Activated CD4-positive, alpha-beta T cell treated with anti-CD3 and anti-CD28 coated beads, Interleukin-2, amount 50 U/mL, for 24 hours (primary cell): Measurements from ENCODE around the gene EFCAB3.
"Not testable (repeated sequence)": the region's sequence is repeated elsewhere in the genome, so short reads cannot be mapped to it uniquely, and the experiment has no call there.

ENCODE experiments used
- DNase-seq, 2 donors: peaks; one replicate each; pipeline ENCODE4 v3.0.0-alpha.2; 2020; ENCODE audit warnings: low read depth in 1 of 2, low spot score in 1 of 2

Gene EFCAB3

GRCh38 chr17:62380253-62380652 is at the start of gene EFCAB3:
EFCAB3 (plus strand) TSS chr17:62380553; CDS start chr17:62382980, 2,427 bp downstream.
- DNase-seq: no peak

DNA sequence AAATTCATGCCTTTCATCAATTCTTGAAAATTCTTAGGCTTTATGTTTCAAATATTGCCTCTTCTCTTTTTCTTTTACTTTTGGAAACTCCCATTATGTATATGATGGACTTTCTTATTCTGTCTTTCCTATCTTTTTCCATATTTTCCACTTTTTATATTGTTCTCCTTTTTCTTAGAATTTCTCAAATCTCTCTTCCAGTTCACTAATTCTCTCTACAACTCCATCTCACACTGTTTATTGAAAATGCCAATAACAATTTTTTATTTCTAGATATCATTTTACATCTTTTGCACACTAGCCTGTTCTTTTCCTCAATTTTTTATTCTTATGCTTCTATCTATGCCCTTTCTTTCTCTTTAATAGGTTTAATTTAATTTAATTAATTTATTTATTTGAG is 43.8 kb upstream of the EFCAB3 start:
- no peak for DNase-seq

DNA sequence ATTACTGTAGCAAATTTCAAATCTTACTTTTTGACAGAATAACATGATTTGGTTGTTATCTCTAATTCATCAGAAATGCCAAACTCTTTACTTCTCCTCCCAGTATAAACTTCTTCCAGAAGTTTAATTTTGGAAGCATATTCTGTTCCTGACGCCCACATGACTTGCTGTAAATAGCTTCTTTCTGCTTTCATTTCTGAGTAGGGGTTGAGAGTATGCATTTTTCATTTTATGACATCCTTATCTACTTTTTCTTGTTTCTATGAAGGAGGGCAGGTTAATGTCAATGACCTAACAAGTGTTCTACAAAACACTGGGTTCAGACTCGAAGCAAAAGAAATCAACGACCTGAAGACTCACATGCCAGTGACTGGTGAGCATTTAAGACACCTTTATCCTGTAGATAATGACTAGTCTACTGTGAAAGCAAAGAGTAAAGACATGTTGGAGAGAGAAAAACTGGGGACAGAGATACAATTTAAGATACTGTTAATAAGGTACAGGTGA is 36.5 kb upstream of the EFCAB3 start:
- DNase-seq: no peak

- DNase-seq: no peak
Observed at GRCh38 chr17:62351176-62351575, 29.2 kb upstream of the EFCAB3 start.

- no peak for DNase-seq
Observed at GRCh38 chr17:62366191-62366590, 14.2 kb upstream of the EFCAB3 start.

DNA sequence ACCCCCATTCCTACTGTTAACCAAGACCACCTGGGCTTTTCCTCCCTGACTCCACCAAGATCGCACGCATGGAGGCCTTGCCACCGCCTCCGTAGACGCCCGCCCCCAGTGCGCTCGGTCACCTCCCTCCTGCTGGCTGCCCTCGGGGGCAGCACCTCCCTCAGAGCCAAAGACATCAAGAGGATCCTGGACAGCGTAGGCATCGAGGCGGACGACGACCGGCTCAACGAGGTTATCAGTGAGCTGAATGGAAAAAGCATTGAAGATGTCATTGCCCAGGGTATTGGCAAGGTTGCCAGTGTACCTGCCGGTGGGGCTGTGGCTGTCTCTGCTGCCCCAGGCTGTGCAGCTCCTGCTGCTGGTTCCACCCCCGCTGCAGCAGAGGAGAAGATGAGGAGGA is 1.2 kb downstream of the EFCAB3 start:
- DNase-seq: no peak

DNA sequence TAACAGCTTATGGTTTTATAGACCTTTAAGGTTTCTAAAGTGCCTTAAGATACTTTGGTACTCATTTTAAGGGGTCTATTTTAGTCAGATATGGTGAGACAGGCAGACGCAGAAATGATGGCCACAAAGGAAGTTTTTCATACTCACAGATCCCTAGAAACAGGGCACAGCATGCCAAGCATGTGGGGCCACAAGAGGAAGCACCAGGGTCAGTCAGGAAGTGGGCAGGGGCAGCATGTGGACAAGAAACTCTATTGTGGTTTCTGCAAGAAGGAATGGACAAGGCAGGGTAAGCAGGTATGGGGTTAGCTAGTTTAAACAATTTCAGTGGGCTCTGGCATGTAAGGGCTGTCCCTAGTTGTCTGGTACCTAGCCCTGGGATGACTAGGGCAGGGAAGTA is 8.5 kb downstream of the EFCAB3 start:
- no peak for DNase-seq

DNA sequence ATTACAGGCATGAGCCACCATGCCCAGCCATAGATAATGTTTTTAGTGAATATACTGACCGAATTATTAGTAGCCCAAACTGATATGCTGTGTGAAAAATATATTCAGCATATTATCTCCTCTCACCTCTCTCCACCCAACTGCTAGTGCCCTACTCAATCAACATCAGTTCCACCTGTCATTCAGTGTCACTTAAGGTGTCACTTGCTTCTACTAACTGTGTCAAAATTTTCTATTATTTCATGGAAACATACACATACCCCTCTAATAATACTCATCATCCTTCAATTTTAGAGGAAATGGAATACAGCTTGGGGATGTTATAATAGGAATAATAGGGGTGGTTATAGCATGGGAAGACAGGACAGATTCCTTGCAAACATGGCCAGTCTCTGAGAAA is 12.6 kb downstream of the EFCAB3 start:
- no peak for DNase-seq

GRCh38 chr17:62398891-62399290 is 18.5 kb downstream of the EFCAB3 start:
- DNase-seq: no peak

GRCh38 chr17:62405451-62405850 is 25.1 kb downstream of the EFCAB3 start:
- no peak for DNase-seq

DNA sequence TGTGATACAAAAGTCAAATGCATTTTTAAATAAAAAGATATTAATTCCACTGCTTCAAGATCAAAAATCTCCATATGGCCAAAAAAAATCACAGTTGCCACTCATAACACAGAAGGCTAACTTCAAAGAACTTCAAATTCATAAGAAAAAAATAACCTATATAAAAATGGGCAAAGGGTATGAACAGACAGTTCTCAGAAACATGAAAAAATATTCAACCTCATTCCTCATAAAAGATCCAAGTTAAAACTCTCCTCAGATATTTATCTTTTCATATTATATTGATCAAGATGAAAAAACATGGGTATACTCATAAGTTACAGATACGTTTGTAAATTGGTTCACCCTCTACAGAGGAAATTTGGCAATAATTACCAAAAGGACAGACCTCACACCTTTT is 32.7 kb downstream of the EFCAB3 start:
- not testable (repeated sequence) for DNase-seq

DNA sequence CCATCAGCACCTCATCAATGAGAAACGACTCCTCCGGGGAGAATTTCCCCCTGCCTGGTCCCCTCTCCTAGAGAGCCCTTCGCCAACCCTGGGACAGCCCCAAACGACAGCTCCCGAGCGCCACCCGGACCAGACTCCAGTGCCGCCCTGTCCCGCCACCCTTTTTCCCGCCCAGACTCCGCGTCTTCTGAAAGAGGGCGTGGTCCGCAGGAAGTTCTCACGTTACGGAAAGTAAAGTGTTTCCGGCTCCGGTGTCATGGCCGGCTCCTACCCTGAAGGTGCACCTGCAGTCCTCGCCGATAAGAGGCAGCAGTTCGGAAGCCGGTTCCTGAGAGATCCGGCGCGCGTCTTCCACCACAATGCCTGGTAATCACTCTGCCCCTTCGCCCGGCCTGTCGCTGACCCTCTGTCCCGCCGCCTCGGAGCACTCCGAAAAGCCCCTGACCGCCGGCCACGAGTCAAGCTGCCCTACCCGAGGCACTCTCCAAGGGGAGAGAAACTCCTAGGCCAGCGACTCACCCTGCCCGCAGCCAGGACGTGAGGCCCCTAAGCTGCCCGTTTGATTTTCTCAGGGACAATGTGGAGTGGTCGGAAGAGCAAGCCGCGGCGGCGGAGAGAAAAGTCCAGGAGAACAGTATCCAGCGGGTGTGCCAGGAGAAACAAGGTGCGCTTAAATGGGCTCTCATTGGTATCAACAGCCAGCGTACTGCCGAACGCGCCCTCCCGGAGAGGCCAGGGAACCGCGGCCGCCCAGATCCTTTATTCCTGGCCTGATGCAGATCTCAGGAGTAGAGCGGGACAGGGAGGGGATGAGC is 43.5 kb downstream of the EFCAB3 start, which contains the start of gene METTL2A:
TSS of gene METTL2A (plus strand) at position 251 of the 815 bp plus-strand sequence. CDS start at position 257, 6 bp downstream.
- peak; percentile 67 to 88 for DNase-seq

- not testable (repeated sequence) for DNase-seq
Observed at GRCh38 chr17:62426214-62426613, 45.9 kb downstream of the EFCAB3 start.

GRCh38 chr17:62435251-62435650 is 54.9 kb downstream of the EFCAB3 start:
- DNase-seq: not testable (repeated sequence)

- DNase-seq: not testable (repeated sequence)
Observed at GRCh38 chr17:62441181-62441580, 60.8 kb downstream of the EFCAB3 start.

DNA sequence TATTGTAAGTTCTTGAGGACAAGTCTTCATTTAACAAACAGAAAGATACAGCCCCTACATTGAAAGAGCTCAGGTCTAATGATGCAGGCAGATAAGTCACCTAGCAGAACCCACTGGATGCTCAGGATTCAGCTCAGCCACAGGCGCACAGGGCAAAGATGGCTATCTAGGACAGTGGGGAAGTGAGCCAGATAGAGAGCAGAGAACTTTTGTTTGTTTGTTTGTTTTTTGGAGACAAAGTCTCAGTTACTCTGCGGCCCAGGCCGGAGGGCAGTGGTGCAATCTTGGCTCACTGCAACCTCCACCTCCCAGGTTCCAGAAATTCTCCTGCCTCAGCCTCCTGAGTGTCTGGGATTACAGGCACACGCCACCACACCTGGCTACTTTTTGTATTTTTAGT is 63.7 kb downstream of the EFCAB3 start:
- DNase-seq: no peak

DNA sequence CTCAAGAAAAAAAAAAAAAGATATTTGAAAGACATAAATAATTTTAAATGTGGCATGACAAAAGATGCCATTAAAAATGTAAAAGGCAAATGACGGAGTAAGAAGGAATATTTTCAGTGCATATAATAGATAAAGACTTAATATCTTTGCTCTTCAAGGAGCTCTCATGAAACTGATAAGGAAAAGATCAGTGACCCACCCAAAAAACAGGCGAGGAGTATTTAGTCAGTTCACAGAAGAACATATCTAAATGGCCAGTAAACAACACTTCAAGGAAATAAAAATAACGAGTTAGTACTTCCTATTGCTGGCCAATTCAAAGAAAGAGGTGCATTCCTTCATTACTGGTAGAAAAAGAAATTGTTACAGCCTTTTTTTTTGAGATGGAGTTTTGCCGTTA is 65.4 kb downstream of the EFCAB3 start:
- not testable (repeated sequence) for DNase-seq

DNA sequence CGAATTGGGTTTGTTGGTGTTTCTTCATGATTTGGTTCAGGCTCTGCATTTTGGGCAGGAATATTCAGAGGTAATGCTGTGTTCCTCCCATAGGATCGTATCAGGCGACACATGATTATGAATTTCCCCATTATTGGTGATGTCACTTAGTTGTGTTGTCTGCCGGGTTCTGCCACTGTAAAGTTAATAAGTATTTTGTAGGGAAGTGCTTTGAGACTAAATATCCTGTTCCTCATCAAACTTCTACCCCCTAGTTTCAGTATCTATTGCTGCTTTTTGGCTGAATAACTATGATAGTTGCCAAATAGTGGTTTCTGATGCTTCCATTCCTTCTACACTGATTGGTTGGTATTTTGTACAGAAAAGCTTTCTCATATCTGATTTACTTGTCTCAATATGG is 71.8 kb downstream of the EFCAB3 start:
- DNase-seq: not testable (repeated sequence)

- not testable (repeated sequence) for DNase-seq
Observed at GRCh38 chr17:62453041-62453440, 72.7 kb downstream of the EFCAB3 start.

DNA sequence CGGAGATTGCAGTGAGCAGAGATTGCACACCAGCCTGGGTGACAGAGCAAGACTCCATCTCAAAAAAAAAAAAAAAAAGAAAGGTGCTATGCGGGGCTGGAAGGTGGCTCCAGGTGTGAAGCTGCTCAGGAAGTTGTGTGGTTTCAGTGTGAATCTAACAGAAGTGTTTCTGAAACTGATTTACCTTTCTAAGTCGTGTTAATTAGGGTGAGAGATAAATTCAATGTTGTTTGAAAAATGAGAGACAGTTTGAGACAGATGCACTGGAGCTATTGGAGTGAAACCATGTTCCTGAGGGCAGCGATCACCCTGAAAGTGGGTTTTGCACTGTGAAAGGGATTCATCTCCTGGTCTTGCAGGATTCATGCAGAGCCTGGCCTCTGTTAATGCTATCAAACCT is 73.3 kb downstream of the EFCAB3 start:
- DNase-seq: not testable (repeated sequence)

DNA sequence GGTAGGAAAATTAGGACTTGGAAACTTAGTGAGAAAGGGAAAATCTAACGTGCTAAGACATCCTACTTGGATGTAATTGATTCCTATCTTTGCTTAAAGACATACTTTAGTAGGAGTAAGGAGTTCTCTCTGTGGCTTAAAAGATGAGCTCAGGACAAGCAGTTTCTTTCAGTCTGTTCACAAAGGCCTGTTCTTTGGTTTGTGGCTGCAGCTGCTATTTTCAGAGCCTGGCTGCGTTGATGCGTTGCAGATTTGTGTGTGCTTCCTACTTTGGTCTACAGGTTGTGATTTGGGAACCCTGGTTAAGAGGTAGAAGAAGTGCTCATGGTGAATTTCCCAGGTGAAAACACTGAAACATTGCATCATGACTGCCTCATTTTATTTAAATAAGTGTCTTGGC is 73.8 kb downstream of the EFCAB3 start:
- DNase-seq: not testable (repeated sequence)

- DNase-seq: no peak
Observed at GRCh38 chr17:62456016-62456415, 75.7 kb downstream of the EFCAB3 start.

- DNase-seq: not testable (repeated sequence)
Observed at GRCh38 chr17:62458483-62458882, 78.1 kb downstream of the EFCAB3 start.
